Astrocyte (in vitro differentiated cells and primary cell): ENCODE measurements around the gene WASHC3. TPM values are rescaled to one million over a fixed set of nuclear protein-coding genes. Genes with fewer than 3 reads are reported as not detected.

Experiments used
- DNase-seq: peaks from one replicate; pipeline ENCODE4 v3.0.0-alpha.2; 2010; ENCODE audit warnings: low read depth
- FAIRE-seq: peaks from 2 replicates; lab custom pipeline; 2011; peaks lifted over from hg19 to GRCh38; lab: Jason Lieb, UNC
- H2AFZ ChIP-seq: 2 replicates; pipeline ENCODE4 v1.6.0; 2012; ENCODE audit warnings: low read depth, low read length, inconsistent platforms
- H3K27ac ChIP-seq: 2 replicates; pipeline ENCODE4 v1.5.1; 2011; ENCODE audit warnings: low read depth, low read length, inconsistent platforms
- H3K27me3 ChIP-seq: 2 replicates; pipeline ENCODE4 v1.6.0; 2011; ENCODE audit warnings: low read length, inconsistent platforms; ENCODE audit not compliant: insufficient read depth
- H3K36me3 ChIP-seq: 2 replicates; pipeline ENCODE4 v1.5.1; 2011; ENCODE audit warnings: low read length, inconsistent platforms; ENCODE audit not compliant: insufficient read depth
- H3K4me1 ChIP-seq: 2 replicates; pipeline ENCODE4 v1.5.1; 2011; ENCODE audit warnings: low read length, inconsistent platforms; ENCODE audit not compliant: insufficient read depth
- H3K4me2 ChIP-seq: 2 replicates; pipeline ENCODE4 v1.6.0; 2012; ENCODE audit warnings: low read length, inconsistent platforms
- H3K4me3 ChIP-seq: 2 replicates; pipeline ENCODE4 v1.5.1; 2011; ENCODE audit warnings: low read depth, mild to moderate bottlenecking, low read length, inconsistent platforms; ENCODE audit not compliant: insufficient read depth
- H3K79me2 ChIP-seq: 2 replicates; pipeline ENCODE4 v1.6.0; 2012; ENCODE audit warnings: mild to moderate bottlenecking, low read length, inconsistent platforms; ENCODE audit not compliant: insufficient read depth
- H3K9ac ChIP-seq: 2 replicates; pipeline ENCODE4 v1.6.0; 2012; ENCODE audit warnings: mild to moderate bottlenecking, low read length, inconsistent platforms
- H3K9me3 ChIP-seq: 2 replicates; pipeline ENCODE4 v1.5.1; 2012; ENCODE audit warnings: low read depth, mild to moderate bottlenecking, low read length, inconsistent platforms; ENCODE audit not compliant: insufficient read depth
- H4K20me1 ChIP-seq: 2 replicates; pipeline ENCODE4 v1.6.0; 2012; ENCODE audit warnings: low read length, inconsistent platforms; ENCODE audit not compliant: insufficient read depth
- H3K27ac Mint-ChIP-seq: one replicate; pipeline ENCODE4 v1.8.0; 2021; ENCODE audit warnings: mild to moderate bottlenecking, mixed read lengths; ENCODE audit not compliant: unreplicated experiment
- H3K27me3 Mint-ChIP-seq: one replicate; pipeline ENCODE4 v1.8.0; 2021; ENCODE audit warnings: low read depth, mixed read lengths; ENCODE audit not compliant: unreplicated experiment
- H3K36me3 Mint-ChIP-seq: one replicate; pipeline ENCODE4 v1.8.0; 2021; ENCODE audit warnings: low read depth, mixed read lengths; ENCODE audit not compliant: unreplicated experiment
- H3K4me1 Mint-ChIP-seq: one replicate; pipeline ENCODE4 v1.8.0; 2021; ENCODE audit warnings: low read depth, mixed read lengths; ENCODE audit not compliant: unreplicated experiment
- H3K4me3 Mint-ChIP-seq: one replicate; pipeline ENCODE4 v1.8.0; 2021; ENCODE audit warnings: mild to moderate bottlenecking, moderate library complexity, mixed read lengths; ENCODE audit not compliant: unreplicated experiment
- H3K9me3 Mint-ChIP-seq: one replicate; pipeline ENCODE4 v1.8.0; 2021; ENCODE audit warnings: mild to moderate bottlenecking, mixed read lengths; ENCODE audit not compliant: unreplicated experiment
- EZH2 ChIP-seq: IDR thresholded peaks from 2 replicates; pipeline ENCODE4 v1.6.1; 2012; ENCODE audit warnings: mild to moderate bottlenecking, low read length, inconsistent platforms; ENCODE audit not compliant: insufficient read depth
- total RNA-seq: library from RNA; stranded (reverse); gene quantifications from 2 replicates; pipeline ENCODE4 v1.2.1, GENCODE V29; 2021
- TF ChIP-seq, protein P1 (sequence below): IDR thresholded peaks from 2 replicates; pipeline ENCODE4 v1.5.1; 2011; ENCODE audit warnings: low read depth, mild to moderate bottlenecking, inconsistent platforms, low read length, moderate library complexity; ENCODE audit not compliant: insufficient read depth

WASHC3 gene
- total RNA-seq, 1 donor from 2014 or later = 22.6 TPM

GRCh38 chr12:102033991-102034745 is 27.6 kb downstream of the WASHC3 start:
- Histone ChIP-seq H3K27ac (no peak overlapping the region), H3K9ac (no peak overlapping the region), H3K9me3 (no peaks in the 10 kb centered on the region), H3K79me2 (no peaks in the 10 kb centered on the region), H4K20me1 (no peaks in the 10 kb centered on the region), H3K4me3 (no peak overlapping the region), H3K4me1 (peaks cover 6% of the 10 kb centered on the region), H3K4me2 (peak overlapping the region; percentile 1), H3K36me3 (peaks cover 6% of the 10 kb centered on the region), H2AFZ (no peak overlapping the region), H3K27me3 (no peaks in the 10 kb centered on the region)
- DNase-seq (peak; percentile 91), FAIRE-seq (peak; percentile 9)
- H3K36me3 Mint-ChIP-seq = peaks cover 2% of the 10 kb centered on the region
- H3K4me3 Mint-ChIP-seq = no peak overlapping the region
- no peaks in the 10 kb centered on the region for H3K4me1 Mint-ChIP-seq
- no peak overlapping the region for H3K27ac Mint-ChIP-seq
- H3K9me3 Mint-ChIP-seq = no peaks in the 10 kb centered on the region
- no peak for TF ChIP-seq EZH2
- TF ChIP-seq, protein P1, sequence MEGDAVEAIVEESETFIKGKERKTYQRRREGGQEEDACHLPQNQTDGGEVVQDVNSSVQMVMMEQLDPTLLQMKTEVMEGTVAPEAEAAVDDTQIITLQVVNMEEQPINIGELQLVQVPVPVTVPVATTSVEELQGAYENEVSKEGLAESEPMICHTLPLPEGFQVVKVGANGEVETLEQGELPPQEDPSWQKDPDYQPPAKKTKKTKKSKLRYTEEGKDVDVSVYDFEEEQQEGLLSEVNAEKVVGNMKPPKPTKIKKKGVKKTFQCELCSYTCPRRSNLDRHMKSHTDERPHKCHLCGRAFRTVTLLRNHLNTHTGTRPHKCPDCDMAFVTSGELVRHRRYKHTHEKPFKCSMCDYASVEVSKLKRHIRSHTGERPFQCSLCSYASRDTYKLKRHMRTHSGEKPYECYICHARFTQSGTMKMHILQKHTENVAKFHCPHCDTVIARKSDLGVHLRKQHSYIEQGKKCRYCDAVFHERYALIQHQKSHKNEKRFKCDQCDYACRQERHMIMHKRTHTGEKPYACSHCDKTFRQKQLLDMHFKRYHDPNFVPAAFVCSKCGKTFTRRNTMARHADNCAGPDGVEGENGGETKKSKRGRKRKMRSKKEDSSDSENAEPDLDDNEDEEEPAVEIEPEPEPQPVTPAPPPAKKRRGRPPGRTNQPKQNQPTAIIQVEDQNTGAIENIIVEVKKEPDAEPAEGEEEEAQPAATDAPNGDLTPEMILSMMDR = no peak
- H3K27me3 Mint-ChIP-seq = no peaks in the 10 kb centered on the region

DNA sequence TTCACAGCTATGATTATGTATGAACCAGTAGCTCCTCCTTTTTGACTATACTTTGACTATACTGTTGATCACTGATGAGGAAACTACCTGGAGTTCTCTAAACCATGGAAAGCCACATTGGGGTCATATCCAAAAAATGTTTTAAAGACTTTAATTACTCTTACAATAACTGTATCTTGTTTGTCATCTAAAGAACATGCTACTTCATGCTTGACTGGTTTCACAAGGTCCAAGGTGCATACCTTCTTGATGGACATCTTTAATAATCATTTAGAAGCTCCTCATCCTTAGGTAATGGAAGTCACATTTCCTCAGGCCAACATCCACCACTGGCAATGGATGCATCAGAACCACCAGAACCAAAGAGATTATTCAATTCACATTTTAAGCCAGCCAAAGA is 29.9 kb downstream of the WASHC3 start:
- no peak for DNase-seq

More for the DNA sequence above, 29.9 kb downstream of the WASHC3 start:
- Mint-ChIP-seq H3K4me3 (no peak overlapping the region), H3K36me3 (peaks cover 2% of the 10 kb centered on the region), H3K27ac (no peak overlapping the region), H3K27me3 (no peaks in the 10 kb centered on the region), H3K4me1 (no peaks in the 10 kb centered on the region), H3K9me3 (no peaks in the 10 kb centered on the region)
- H3K4me2 ChIP-seq = no peak overlapping the region
- H3K9ac ChIP-seq = no peak overlapping the region
- no peak overlapping the region for H3K27ac ChIP-seq
- H3K9me3 ChIP-seq = no peaks in the 10 kb centered on the region
- FAIRE-seq = no peak
- TF ChIP-seq EZH2 = no peak
- TF ChIP-seq, protein P1 = no peak
- H3K36me3 ChIP-seq = no peaks in the 10 kb centered on the region
- peaks cover 6% of the 10 kb centered on the region for H3K4me1 ChIP-seq
- H2AFZ ChIP-seq = no peak overlapping the region
- H3K27me3 ChIP-seq = no peaks in the 10 kb centered on the region
- H4K20me1 ChIP-seq = no peaks in the 10 kb centered on the region
- H3K4me3 ChIP-seq = no peak overlapping the region
- no peaks in the 10 kb centered on the region for H3K79me2 ChIP-seq
